Vagina (tissue), 2 donors: Measurements from ENCODE around the gene UBA7. TPM values are rescaled to one million over a fixed set of nuclear protein-coding genes. Genes with fewer than 3 reads are reported as not detected.

Source experiments
- DNase-seq, 2 donors: peaks; one replicate each; pipeline ENCODE4 v3.0.0-alpha.2; 2017; ENCODE audit errors: extremely low spot score in 2 of 2
- H3K27ac ChIP-seq: fragments of 200-600 bp; sonication (generic); one replicate; pipeline ENCODE4 v1.5.1; 2019
- H3K27me3 ChIP-seq: fragments of 200-600 bp; sonication (generic); one replicate; pipeline ENCODE4 v1.5.1; 2019
- H3K36me3 ChIP-seq, 2 donors: fragments of 200-600 bp; sonication (generic); one replicate each; pipeline ENCODE4 v1.5.1; 2017 to 2019
- H3K4me1 ChIP-seq: fragments of 200-600 bp; sonication (generic); one replicate; pipeline ENCODE4 v1.5.1; 2019
- H3K4me3 ChIP-seq, 2 donors: fragments of 200-600 bp; sonication (generic); 1 replicate in 1 of 2; 2 replicates in 1 of 2; pipeline ENCODE4 v1.5.1; 2016 to 2019
- H3K9me3 ChIP-seq: fragments of 200-600 bp; sonication (generic); one replicate; pipeline ENCODE4 v1.5.1; 2019
- CTCF ChIP-seq, 3 experiments: fragments of 450-650 bp in 2 of 3; fragments of 200-600 bp in 1 of 3; sonication (generic) in 1 of 3; IDR thresholded peaks; one replicate each; pipeline ENCODE4 v1.5.1; 2017 to 2019; ENCODE audit warnings: antibody characterized with exemption in 3 of 3, mild to moderate bottlenecking in 2 of 3, moderate library complexity in 2 of 3
- POLR2A ChIP-seq, 2 donors: fragments of 450-650 bp; IDR thresholded peaks; one replicate each; pipeline ENCODE4 v1.6.1; 2017; ENCODE audit warnings: antibody characterized with exemption in 2 of 2, mild to moderate bottlenecking in 2 of 2, moderate library complexity in 2 of 2
- POLR2AphosphoS5 ChIP-seq, 2 donors: sonication (generic); formaldehyde crosslinking; IDR thresholded peaks; one replicate each; pipeline ENCODE4 v1.9.0; 2017; ENCODE audit warnings: antibody characterized with exemption in 2 of 2, mild to moderate bottlenecking in 2 of 2, low read depth in 1 of 2; ENCODE audit not compliant: insufficient read depth in 1 of 2
- intact Hi-C: fragments of 100-400 bp; cut with DNase I; formaldehyde crosslinking; loops from one replicate; pipeline ENCODE4 v1.15.1; 2023
- total RNA-seq: library from RNA; depleted of rRNA; stranded (reverse); fragments of >200 nt; gene quantifications from one replicate; pipeline ENCODE4 v1.2.3, GENCODE V29; 2016

Gene UBA7
- total RNA-seq, result 68.3 TPM

GRCh38 chr3:49813497-49814174 lies at the start of gene UBA7:
Gene UBA7 (minus strand): TSS chr3:49813953. CDS start chr3:49813787, 166 bp downstream.
- no peaks in the 10 kb centered on the region for H3K27me3 ChIP-seq
- peaks cover 32% of the 10 kb centered on the region for H3K4me1 ChIP-seq
- H3K9me3 ChIP-seq, result no peaks in the 10 kb centered on the region
- no peak for DNase-seq
- H3K36me3 ChIP-seq, result peaks cover 0 to 16% of the 10 kb centered on the region in 2 donors
- H3K4me3 ChIP-seq, result peak within 1 kb of the TSS; percentile 40 to 55
- TF ChIP-seq POLR2A (IDR thresholded peaks at IDR 0.05) (no peak), POLR2AphosphoS5 (IDR thresholded peaks at IDR 0.05; ENCODE audit: insufficient read depth in 1 of 2, low read depth in 1 of 2) (peak; percentile 44 to 48)
- H3K27ac ChIP-seq, result peak within 1 kb of the TSS; percentile 65
- intact Hi-C loops, result no loop called here

GRCh38 chr3:49859576-49860305 lies 46.0 kb upstream of the UBA7 start:
- Histone ChIP-seq H3K27me3 (no peaks in the 10 kb centered on the region), H3K9me3 (no peaks in the 10 kb centered on the region), H3K4me1 (peaks cover 15% of the 10 kb centered on the region), H3K4me3 (no peak overlapping the region), H3K36me3 (no peaks in the 10 kb centered on the region), H3K27ac (no peak overlapping the region)
- no peak for DNase-seq
- intact Hi-C loops, result no loop called here
- no peak for TF ChIP-seq POLR2AphosphoS5 (IDR thresholded peaks at IDR 0.05; ENCODE audit: insufficient read depth in 1 of 2, low read depth in 1 of 2)
- TF ChIP-seq CTCF (IDR thresholded peaks at IDR 0.05), result no peak
- TF ChIP-seq POLR2A (IDR thresholded peaks at IDR 0.05), result no peak

GRCh38 chr3:49856181-49857005 lies 42.6 kb upstream of the UBA7 start, which contains the start of gene TRAIP:
Gene TRAIP (minus strand): TSS chr3:49856564. CDS start chr3:49856453, 111 bp downstream.
- no peak for TF ChIP-seq POLR2A (IDR thresholded peaks at IDR 0.05)
- TF ChIP-seq POLR2AphosphoS5 (IDR thresholded peaks at IDR 0.05; ENCODE audit: insufficient read depth in 1 of 2, low read depth in 1 of 2), result peak; percentile 85 to 96
- peak within 1 kb of the TSS; percentile 58 for H3K27ac ChIP-seq
- H3K36me3 ChIP-seq, result no peaks in the 10 kb centered on the region
- intact Hi-C loops, result no loop called here
- no peaks in the 10 kb centered on the region for H3K27me3 ChIP-seq
- H3K9me3 ChIP-seq, result no peaks in the 10 kb centered on the region
- H3K4me1 ChIP-seq, result peaks cover 15% of the 10 kb centered on the region
- peak within 1 kb of the TSS; percentile 56 to 78 for H3K4me3 ChIP-seq
- DNase-seq, result peak in 1 of 2 donors; percentile 91

- Histone ChIP-seq H3K27ac (no peak overlapping the region), H3K4me1 (peaks cover 15% of the 10 kb centered on the region), H3K27me3 (no peaks in the 10 kb centered on the region), H3K36me3 (no peaks in the 10 kb centered on the region), H3K9me3 (no peaks in the 10 kb centered on the region), H3K4me3 (peak overlapping the region; percentile 56 to 78)
- TF ChIP-seq POLR2AphosphoS5 (IDR thresholded peaks at IDR 0.05; ENCODE audit: insufficient read depth in 1 of 2, low read depth in 1 of 2) (no peak), POLR2A (IDR thresholded peaks at IDR 0.05) (no peak), CTCF (IDR thresholded peaks at IDR 0.05) (no peak)
- DNase-seq, result no peak
- intact Hi-C loops, result no loop called here
These were observed 41.9 kb upstream of the UBA7 start for GRCh38 chr3:49855662-49856061.

GRCh38 chr3:49845694-49846093 lies 31.9 kb upstream of the UBA7 start:
- Histone ChIP-seq H3K4me3 (no peak overlapping the region), H3K36me3 (no peaks in the 10 kb centered on the region), H3K27me3 (no peaks in the 10 kb centered on the region), H3K4me1 (no peaks in the 10 kb centered on the region), H3K27ac (no peak overlapping the region), H3K9me3 (no peaks in the 10 kb centered on the region)
- no peak for TF ChIP-seq CTCF (IDR thresholded peaks at IDR 0.05)
- no peak for TF ChIP-seq POLR2AphosphoS5 (IDR thresholded peaks at IDR 0.05; ENCODE audit: insufficient read depth in 1 of 2, low read depth in 1 of 2)
- TF ChIP-seq POLR2A (IDR thresholded peaks at IDR 0.05), result no peak
- intact Hi-C loops, result loop anchor here (10.0 kb wide), 1 partner anchor 121 kb away; the partner anchor contains the start of gene GMPPB
- no peak for DNase-seq
